SHP77 (cell line): ENCODE results near the gene FBN1.

Experiments
- DNase-seq, 2 experiments: peaks; one replicate each; lab custom pipeline; 2025; lab: John Stamatoyannopoulos, UW

FBN1 gene

DNA sequence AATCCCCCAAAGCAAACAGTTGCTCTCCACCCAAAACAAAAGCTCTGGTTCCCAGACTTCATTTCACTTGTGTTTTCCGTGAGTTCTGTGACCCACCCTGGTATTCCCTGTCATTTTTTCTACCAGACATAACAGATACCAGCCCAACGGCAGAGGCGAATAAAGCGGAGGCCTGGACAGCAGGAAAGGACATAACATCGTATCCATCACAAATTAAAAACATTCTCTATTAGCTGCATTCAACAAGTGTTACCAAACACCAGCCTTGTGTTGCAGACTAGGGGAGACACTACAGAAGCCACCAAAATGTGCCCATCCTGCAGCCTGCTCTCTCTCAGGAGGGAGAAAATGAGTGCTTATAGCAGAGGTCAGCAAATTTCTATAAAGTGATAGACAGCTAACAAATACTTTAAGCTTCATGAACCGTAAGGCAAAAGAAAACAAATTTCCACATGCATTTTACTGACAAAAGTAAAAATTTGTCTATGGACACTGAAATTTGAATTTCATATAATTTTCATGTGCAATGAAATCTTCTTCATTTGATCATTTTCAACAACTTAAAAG is 7.1 kb upstream of the FBN1 start:
- DNase-seq, result no peak

DNA sequence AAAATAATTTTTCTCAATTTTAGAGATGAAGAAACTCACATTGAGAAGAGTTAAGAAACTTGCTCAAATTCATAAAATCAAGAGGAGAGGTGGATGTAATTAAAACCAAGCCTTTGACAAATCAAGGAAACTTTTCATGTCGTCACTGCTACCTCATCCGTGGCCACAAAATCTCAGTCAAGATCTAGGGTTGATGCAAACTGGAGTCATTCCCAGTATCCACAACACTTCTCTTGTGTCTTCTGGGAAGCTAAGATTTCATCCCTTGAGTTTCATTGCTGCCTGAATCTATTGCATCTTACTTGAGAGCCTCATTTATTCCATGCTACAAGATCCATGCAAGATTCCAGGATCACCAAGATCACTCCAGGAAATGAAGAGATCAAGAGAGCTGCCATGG is 5.4 kb upstream of the FBN1 start:
- DNase-seq, result no peak

DNA sequence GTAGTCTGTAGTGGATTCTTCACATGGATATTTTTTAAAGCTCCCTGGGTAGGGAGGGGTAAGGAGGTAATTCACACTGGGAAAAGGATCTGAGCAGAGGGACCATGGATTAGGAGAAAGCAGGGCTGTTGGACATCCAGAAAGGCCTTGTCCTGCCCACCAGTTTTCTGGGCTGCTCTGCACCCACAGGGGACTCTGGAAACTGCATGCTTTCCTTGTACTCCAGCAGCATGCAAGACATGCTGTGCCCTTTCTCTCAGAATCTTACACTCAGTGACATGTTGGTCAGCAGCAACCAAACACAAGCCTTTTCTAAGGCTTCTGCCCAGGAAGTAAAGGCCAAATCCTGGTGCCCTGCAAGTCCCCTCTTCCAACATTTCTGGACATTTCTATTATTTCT is 2.5 kb upstream of the FBN1 start:
- DNase-seq, result no peak

DNA sequence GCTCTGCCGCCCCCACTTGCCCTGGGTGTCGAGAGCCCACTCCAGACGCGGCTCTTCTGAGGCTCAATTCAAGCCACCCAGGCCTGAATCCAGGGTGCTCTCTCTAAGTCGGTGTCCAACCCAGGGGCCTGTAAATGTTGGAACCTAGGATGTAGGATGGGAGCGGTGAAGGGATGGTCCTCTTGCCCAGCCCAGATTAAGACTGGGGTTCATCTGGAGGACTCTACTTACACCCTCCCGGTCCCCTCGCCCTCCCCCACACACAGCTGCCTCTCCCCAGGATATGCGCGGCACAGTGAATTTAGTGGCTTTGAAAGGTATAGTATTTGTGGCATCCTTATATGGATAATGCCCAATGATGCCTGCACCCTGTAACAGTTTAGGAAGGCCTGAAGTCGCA is 822 bp upstream of the FBN1 start:
- no peak for DNase-seq

DNA sequence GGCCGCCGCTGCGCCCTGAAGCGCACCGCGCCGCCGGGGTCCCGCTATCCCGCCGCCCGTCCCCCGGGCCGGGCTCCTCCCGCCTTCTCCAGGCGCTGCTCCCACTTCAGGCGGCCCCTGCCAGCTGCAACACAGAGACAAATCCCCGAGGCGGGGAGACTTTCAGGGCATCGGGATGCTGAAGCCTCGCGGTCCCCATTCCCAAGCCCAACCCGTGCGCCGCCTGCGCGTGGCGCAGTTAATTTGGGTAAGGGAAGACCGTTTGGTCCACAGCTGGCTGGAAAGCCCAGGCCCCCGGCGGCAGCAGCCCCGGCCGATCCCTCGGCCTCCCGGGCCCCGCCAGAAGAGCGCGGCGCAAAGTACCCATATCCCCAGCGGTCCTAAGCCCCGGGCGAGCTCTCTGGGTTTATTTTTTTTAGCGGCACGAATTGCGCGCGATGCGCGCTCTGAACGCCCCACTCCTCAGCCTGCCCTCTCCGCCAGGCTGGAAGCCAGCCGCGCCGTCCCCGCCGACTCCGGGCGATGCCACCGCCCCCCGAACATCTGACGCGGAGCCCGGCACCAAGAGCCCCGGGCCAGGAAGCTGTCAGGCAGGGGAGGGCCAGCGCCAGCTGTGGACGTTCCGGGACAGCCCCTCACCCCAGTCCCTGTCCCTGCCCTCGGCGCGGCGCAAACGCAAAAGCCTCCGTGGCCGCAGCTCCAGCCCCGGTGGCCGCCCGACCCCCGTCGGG is 517 bp downstream of the FBN1 start:
- no peak for DNase-seq

DNA sequence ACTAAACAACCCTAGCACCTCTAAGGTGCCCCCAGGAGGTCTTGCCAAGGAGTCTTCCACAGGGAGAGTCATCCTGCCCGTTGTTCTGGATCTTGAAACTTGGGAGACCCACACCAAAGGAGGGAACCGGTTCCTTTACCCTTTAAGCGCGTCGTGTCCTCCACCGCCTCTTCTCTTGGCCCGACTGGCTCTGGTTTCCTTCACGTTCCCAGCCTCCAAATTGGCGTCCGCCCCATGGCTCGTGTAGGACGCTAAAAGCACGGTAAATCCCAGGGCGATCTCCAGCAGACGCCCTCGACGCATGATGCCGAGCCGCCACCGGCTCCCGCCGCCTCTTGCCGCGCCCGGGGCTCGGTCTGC is 1.1 kb downstream of the FBN1 start:
- no peak for DNase-seq

DNA sequence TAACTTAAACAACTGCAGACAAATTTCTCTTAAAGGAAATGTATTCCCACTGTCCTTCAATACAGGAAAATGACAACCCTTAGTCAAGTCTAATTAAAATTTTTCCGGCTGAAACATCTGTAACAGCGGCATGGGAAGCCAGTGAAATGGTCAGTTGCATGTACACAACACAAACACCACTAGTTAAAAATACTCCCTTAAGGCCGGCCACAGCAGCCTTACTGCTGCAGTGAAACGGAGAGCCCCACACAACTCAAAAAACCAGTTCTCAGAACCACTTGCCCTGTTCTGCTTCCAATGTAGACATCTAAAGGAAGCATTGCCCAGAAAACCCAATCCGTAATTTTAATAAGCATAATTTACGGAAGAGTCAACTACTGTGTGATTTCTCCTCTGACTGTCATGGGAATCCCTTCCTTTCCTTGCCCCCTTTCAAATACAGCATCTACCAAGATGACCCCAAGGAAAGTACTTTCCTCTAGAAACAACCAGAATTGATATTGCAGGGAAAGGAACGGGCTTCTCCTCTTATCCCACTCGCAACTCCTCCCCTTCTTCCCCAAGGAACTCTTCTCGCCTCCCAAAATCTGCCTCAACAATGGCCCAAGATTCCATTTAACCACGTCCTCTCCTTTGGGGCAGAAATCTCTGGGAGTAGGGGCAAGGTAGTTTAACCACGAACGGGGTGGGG is 1.6 kb downstream of the FBN1 start:
- no peak for DNase-seq

DNA sequence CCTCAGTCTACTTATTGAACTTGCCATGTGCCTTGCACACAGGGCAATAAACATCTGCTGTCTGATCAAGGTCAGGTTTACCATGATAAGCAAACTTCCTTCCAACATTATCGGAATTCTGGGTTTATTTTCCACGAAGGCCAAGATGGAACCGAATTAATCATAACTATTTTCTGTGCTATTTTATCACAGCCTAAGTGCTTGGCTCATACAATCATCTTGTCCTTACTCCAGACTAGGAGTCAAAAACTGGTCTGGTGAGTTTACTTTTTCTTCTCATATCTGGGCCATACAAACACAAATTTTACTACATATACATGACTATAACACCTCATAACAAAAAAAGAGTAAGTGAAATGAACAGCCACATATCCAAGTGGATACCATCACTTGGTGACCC is 2.3 kb downstream of the FBN1 start:
- DNase-seq, result no peak

DNA sequence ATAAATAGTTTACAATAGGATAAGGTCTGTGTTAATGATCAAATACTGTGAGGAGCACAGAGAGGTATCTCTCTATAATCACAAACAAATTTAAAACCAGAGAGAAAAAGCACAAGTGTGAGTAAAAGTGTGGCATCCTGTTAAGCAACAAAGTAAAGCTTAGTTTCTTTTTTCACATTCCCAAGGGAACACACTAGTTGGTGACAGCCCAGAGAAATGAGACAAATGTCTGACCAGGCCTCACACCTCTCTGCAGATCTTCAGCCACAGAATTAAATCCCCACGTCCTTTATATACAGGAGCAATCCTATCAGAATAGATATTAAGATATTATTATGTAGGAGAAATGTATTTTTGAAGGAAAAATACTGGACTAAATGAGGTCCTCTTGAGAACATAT is 2.7 kb downstream of the FBN1 start:
- no peak for DNase-seq

DNA sequence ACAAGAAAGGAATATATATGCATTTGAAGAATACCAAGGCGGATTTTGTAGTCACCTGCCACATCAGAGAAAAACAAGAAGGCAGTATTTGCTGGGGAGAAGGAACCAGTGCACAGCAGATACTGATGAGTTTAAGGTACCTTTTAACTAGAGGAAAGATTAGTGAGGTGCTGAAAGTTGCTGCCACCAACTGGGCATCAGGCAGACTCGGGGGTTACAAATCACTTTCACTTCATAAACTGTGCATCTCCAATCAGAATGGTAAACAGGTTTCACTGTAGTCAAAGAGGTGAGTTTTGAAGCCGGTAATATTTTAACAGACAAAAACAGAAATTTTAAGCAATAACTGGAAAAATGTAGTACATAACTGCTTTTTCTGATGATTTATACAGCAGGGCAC is 4.1 kb downstream of the FBN1 start:
- DNase-seq, result no peak

DNA sequence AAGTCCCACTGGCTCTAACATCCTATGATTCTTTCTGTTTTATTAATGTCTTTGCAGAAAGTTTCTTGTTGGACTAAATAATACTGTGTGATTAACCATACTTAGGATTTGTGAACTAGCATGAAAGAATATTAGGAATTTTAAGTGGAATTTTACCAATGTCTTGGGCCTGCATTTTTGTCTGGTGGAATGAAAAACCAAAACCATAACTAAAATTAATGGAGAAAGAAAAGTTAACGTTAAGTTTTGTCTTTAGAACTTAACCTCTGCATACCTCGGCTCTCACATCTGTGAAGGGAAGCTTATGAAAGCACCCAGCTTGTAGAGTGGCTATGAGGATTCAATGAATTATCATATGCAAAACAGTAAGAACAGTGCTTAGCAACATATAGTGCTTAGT is 6.5 kb downstream of the FBN1 start:
- DNase-seq, result no peak

DNA sequence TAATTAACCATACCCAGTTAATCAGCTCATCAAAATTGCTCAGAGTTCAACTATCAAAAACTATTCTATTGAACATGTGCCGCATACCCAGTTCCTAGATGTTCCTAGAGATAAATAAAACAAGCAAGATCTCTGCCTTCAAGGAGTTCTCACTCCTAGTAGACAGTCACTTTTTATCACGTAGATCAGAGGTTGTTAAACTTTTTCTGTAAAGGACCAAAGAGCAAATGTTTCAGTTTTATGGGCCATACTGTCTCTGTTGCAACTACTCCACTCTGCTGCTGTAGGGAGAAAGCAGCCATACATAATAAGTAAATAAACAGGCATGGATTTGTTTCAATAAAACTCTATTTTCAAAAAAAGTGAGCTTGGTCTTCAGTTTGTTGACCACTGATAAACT is 7.9 kb downstream of the FBN1 start:
- no peak for DNase-seq

DNA sequence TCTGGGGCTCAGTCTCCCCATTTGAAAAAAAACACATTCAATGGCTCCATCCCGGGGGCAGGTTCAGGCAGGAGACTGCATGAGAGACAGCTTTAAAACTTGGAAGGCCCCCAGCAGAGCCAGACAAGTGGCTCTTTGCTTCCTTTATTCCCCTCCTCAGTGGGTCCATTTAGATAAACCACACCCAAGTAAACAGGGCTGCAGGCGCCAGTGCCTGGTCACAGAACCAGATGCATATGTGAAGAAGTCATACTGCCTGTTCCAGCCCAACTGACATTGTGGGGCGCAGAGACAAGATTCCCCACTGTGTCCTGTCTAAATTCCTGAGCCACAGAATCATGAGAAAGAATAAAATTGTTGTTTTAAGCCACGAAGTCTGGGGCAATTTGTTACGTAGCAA is 9.0 kb downstream of the FBN1 start:
- no peak for DNase-seq

DNA sequence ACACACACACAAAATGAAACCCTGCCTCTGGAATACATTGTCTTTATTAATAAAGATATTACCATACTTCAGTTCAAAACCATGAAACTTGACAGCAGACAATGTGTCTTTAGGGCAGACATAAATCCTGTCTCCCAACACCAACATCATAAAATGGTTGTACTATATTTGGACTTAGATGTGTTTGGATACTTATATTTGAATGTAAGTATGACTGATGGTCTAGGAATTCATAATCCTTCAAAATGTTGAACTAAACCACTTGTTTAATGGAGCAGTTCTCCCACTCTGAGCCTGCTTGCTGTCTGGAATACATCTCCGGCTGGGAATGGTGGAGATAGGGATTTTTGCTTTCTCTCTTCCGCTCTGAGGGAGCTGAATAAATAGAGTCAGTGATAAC is 10.6 kb downstream of the FBN1 start:
- DNase-seq, result no peak

DNA sequence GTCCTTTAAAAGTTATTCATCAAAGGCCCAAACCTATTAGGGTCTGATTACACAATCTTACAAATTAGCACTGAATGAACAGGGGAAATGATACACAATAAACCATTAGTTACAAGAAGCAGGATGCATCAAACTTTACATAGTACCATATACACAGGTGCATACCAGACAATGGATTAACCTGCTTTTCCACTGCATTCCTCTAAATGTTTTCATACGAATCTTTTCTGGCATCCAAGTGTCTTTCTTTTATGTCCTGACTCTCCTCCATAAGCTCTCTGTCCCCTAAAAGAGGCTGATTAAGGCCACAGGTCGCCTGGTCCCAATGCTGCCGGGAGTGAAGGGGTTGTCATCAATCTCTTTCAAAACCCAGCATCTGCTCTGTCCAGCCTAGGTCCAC is 11.4 kb downstream of the FBN1 start:
- DNase-seq, result no peak

DNA sequence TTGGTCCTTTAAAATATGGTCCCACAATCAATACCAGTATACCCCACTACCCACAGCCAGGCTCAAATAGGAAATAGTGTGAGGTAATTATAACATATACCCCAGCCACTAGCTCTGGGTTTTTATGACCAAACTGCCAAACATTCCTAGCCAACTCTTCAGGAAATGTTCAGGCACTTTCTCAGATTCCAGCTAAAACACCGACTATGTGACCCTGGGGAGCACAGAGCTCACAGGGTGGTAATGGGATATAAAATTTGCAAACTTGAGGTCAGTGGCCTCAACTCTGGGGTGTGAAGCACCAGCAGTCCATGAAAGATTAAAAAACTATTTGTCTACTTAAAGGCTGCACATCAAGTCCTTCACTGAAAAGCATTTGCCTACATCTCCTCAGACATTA is 12.9 kb downstream of the FBN1 start:
- no peak for DNase-seq

DNA sequence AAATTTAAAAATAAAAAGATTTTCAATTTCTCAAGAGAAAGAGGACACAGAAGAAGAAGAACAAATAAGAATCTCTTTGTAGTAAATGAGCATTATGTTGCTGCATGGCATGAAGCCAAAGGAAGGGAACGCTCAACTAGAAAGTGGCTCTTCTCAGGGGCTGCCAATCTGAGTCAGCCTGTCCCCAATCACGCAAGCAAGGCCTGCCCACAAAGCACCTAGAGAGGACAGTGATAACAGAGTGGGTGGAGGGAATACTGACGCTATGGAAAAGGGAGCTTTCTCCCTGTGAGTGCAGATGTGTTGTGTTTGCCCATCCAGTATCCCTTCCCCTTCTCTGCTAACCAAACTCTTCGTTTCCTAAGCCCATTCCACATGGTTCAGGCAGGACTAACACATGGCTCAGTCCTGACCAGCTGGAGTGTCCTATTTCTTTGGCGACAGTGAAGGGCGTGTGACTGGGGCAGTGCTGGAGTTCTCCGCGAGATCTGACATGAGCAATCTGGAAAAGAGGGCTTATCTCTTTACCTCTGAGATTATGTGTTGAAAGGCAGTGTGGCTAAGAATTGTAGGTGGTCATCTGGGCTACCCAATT is 14.2 kb downstream of the FBN1 start:
- no peak for DNase-seq

DNA sequence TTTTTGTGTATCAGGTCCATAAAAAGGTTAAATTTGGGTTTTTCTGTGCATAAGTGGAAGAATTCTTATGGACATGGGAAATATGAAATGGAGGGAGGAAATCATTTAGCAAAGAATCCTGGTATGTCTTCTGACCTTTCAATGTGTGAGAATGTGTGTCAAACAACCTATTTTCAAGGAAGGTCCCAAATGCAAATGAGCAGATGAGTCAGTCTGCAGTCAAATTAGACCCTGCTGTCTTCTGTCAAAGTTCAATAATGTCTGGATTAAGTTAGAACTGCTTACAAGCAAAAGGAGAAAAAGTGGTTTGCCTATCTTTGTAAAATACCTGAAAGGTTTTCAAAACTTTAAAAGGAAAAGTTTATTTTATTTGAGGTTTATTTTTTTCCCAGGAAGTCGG is 15.3 kb downstream of the FBN1 start:
- no peak for DNase-seq

DNA sequence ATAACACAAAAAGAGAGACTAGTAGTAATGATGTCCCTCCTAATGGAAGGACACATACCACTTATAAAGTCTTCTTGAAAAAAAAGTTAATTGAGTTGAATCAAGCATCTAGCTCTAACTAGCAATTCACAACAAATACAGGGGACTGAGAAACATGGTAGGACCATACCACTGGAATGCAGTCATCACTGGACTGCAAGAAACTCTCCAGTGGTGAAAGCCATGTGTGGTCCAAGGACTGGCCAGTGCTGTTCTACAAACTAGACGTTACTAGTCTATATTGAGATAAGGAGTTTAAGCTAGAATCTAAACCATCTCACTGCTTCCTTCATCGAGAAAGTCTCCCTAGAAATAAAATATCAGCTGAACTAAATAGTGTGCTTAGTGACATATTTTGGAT is 16.7 kb downstream of the FBN1 start:
- no peak for DNase-seq

DNA sequence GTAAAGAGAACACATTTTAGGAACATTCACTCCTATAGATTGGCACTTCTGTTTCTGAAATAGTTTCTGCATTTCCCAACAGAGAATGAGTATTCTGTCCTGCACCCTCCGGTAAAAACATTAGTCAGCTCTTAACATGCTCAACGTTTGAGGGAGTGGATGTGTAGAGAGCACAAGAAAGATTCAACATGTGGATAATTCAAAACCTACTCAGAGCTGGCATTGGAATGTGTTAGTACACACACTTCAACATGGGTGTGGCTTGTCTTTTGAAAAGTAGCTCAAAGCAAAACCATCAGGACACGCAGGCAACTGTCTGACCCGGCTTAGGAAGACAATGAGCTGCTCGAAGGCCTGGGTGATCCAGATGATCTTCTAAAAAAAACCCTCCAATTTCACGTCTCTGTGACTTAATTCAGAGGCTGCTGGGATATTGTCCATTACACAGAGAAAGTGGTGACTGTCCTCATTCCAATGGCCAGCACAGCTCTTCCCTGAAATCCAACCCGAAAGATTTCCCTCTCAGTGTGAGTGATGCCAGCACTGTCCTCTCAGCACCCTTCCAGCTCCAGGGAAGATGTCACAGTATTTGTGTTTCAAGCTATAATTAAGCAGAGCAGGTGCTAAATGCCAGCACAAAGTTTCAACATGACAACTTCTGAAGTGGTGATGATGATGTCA is 18.1 kb downstream of the FBN1 start:
- DNase-seq, result no peak

DNA sequence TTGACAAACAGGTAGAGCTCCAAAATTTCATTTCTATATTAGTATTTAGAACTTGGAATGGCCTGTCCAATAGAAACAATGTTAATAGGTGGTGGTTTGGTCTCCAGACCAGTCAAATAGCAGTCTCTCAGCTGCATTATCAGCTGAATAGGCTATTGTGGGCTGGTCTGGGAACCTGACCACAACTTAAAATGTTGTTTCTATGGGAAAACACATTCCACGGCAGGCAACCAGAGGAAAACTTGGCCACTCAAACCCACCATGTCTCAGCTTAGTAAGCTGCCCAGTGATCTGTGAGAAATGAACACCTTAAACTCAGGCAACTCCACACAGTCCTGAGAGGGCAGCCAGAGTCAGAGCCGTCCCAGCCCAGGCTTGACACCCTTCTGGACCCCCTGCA is 20.4 kb downstream of the FBN1 start:
- no peak for DNase-seq

DNA sequence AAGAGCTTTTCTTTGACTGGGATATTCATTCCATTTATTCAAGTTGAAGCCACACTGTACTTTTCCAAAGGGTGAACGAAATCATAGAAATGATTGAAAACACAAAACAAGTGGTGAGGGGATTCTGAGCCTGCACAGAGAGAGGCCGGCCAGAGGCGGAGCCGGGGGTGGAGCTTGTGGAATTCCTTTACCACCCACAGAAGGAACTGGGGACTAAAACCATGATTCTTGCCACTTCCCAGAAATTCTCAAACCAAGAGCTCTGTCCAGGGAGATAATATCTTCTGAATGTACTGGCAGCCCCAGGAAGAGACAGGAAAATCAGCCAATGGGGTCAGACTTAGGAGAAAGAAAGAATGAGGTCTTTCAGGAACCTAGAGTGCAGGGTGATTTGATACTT is 20.8 kb downstream of the FBN1 start:
- no peak for DNase-seq

DNA sequence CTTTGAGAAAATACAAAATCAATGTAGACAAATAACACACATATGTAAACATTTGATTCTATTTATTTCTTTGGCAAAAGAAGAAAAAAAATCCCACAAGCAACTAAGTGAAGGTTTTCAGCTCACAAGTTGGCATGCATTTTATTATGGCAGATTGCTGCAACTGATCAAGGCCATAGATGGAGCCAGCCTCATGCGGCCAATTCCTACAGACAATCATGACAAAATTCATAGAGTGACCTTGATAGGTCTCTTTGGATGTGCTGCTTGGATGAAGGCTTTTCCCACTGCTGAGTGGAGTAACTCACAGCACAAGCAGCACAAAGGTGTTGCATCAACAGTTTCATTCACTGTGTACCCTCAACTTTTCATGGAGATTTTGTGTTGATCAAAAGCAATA is 22.1 kb downstream of the FBN1 start:
- DNase-seq, result no peak
